HG03196 (cell line): ENCODE measurements around the gene PLXNA4.

ENCODE experiments used
- ATAC-seq: cut with Tn5 transposase; IDR thresholded peaks from one replicate; pipeline ENCODE4 v1.9.1; 2021; ENCODE audit not compliant: unreplicated experiment

PLXNA4 gene

GRCh38 chr7:132161976-132162375 lies 414.3 kb downstream of the PLXNA4 start:
- ATAC-seq = no peak

- no peak for ATAC-seq
These were observed 414.7 kb downstream of the PLXNA4 start for GRCh38 chr7:132161533-132161915.

GRCh38 chr7:132160611-132161532 lies 415.4 kb downstream of the PLXNA4 start:
- ATAC-seq = no peak

- ATAC-seq = no peak
These were observed 417.4 kb downstream of the PLXNA4 start for GRCh38 chr7:132158841-132159240.

GRCh38 chr7:132158166-132158565 lies 418.1 kb downstream of the PLXNA4 start:
- no peak for ATAC-seq

GRCh38 chr7:132155715-132156114 lies 420.6 kb downstream of the PLXNA4 start:
- ATAC-seq = no peak

- no peak for ATAC-seq
These were observed 421.4 kb downstream of the PLXNA4 start for GRCh38 chr7:132154695-132155471.

GRCh38 chr7:132154248-132154647 lies 422.0 kb downstream of the PLXNA4 start:
- no peak for ATAC-seq

GRCh38 chr7:132152131-132152889 lies 424.0 kb downstream of the PLXNA4 start:
- ATAC-seq = no peak

GRCh38 chr7:132150711-132151110 lies 425.6 kb downstream of the PLXNA4 start:
- ATAC-seq = no peak

GRCh38 chr7:132149436-132150304 lies 426.6 kb downstream of the PLXNA4 start:
- ATAC-seq = no peak

GRCh38 chr7:132148876-132149275 lies 427.4 kb downstream of the PLXNA4 start:
- no peak for ATAC-seq

- ATAC-seq = no peak
These were observed 430.8 kb downstream of the PLXNA4 start for GRCh38 chr7:132145466-132145865.

GRCh38 chr7:132145063-132145462 lies 431.2 kb downstream of the PLXNA4 start:
- ATAC-seq = no peak

- ATAC-seq = no peak
These were observed 434.3 kb downstream of the PLXNA4 start for GRCh38 chr7:132142006-132142405.

GRCh38 chr7:132141109-132141508 lies 435.2 kb downstream of the PLXNA4 start:
- ATAC-seq = no peak

GRCh38 chr7:132140341-132140740 lies 435.9 kb downstream of the PLXNA4 start:
- no peak for ATAC-seq

GRCh38 chr7:132138817-132139216 lies 437.5 kb downstream of the PLXNA4 start:
- ATAC-seq = no peak

- ATAC-seq = no peak
These were observed 438.6 kb downstream of the PLXNA4 start for GRCh38 chr7:132137681-132138080.

- no peak for ATAC-seq
These were observed 440.4 kb downstream of the PLXNA4 start for GRCh38 chr7:132135746-132136385.
